ENCODE results near the gene ZNF695.

GRCh38 chr1:247047702-247048101 lies 39.8 kb upstream of the ZNF695 start:
- TF ChIP-seq ZC3H11A (IDR thresholded peaks at IDR 0.05) (no peak), CTCF (IDR thresholded peaks at IDR 0.05) (no peak), RAD21 (conservative IDR thresholded peaks at IDR 0.05 in 1 of 2, IDR thresholded peaks at IDR 0.05 in 1 of 2) (no peak), E2F6 (IDR thresholded peaks at IDR 0.05; ENCODE audit: borderline replicate concordance, low read depth) (no peak), POLR2A (IDR thresholded peaks at IDR 0.05; ENCODE audit: low read length) (no peak), REST (IDR thresholded peaks at IDR 0.05) (no peak), MAZ (IDR thresholded peaks at IDR 0.05; ENCODE audit: borderline replicate concordance, low read depth, low read length) (no peak), USF2 (IDR thresholded peaks at IDR 0.05) (no peak), JUNB (IDR thresholded peaks at IDR 0.05) (no peak)
